Uterus (tissue), 4 donors: ENCODE measurements around the gene RAPGEF5. TPM values are rescaled to one million over a fixed set of nuclear protein-coding genes. Genes with fewer than 3 reads are reported as not detected.

Experiments
- DNase-seq, 2 donors: peaks; one replicate each; pipeline ENCODE4 v3.0.0-alpha.2; 2019 to 2020
- H3K27ac ChIP-seq, 2 donors: fragments of 200-600 bp; sonication (generic); 1 replicate in 1 of 2; 2 replicates in 1 of 2; pipeline ENCODE4 v1.5.1; 2016 to 2018
- H3K27me3 ChIP-seq, 2 donors: fragments of 200-600 bp; sonication (generic); one replicate each; pipeline ENCODE4 v1.5.1; 2018 to 2019; ENCODE audit warnings: control low read depth in 1 of 2
- H3K36me3 ChIP-seq, 2 donors: fragments of 200-600 bp; sonication (generic); one replicate each; pipeline ENCODE4 v1.5.1; 2019; ENCODE audit warnings: control low read depth in 1 of 2
- H3K4me1 ChIP-seq, 2 donors: fragments of 200-600 bp; sonication (generic); one replicate each; pipeline ENCODE4 v1.5.1; 2018 to 2019; ENCODE audit warnings: control low read depth in 1 of 2
- H3K4me3 ChIP-seq, 2 donors: fragments of 200-600 bp; sonication (generic); 1 replicate in 1 of 2; 2 replicates in 1 of 2; pipeline ENCODE4 v1.5.1; 2018 to 2019; ENCODE audit warnings: mild to moderate bottlenecking in 1 of 2
- H3K9me3 ChIP-seq, 2 donors: fragments of 200-600 bp; sonication (generic); one replicate each; pipeline ENCODE4 v1.5.1; 2019; ENCODE audit warnings: control low read depth in 1 of 2
- POLR2A ChIP-seq, 2 donors: fragments of 450-650 bp; IDR thresholded peaks; one replicate each; pipeline ENCODE4 v1.6.1; 2016; ENCODE audit warnings: antibody characterized with exemption in 2 of 2, mild to moderate bottlenecking in 1 of 2, moderate library complexity in 1 of 2
- intact Hi-C: fragments of 100-400 bp; cut with DNase I; formaldehyde crosslinking; loops from one replicate; pipeline ENCODE4 v1.15.1; 2023; ENCODE audit warnings: low total_unique reads
- total RNA-seq, 4 donors: library from RNA; depleted of rRNA in 3 of 4; stranded (reverse); fragments of >200 nt in 3 of 4; gene quantifications; one replicate each; pipeline versions ENCODE4 v1.1.0 to v1.2.4, GENCODE V29; 2014 to 2023
- TF ChIP-seq, protein P1 (sequence below), 4 experiments: fragments of 200-600 bp in 2 of 4; fragments of 450-650 bp in 2 of 4; sonication (generic) in 2 of 4; IDR thresholded peaks; one replicate each; pipeline ENCODE4 v1.5.1; 2016 to 2019; ENCODE audit warnings: antibody characterized with exemption in 4 of 4, mild to moderate bottlenecking in 2 of 4, moderate library complexity in 1 of 4
- donor health status: DM: yes; HTN: yes; CAD: no.

Gene RAPGEF5
- total RNA-seq, 4 donors from 2014 or later, result 44.7 to 124 (median 55.1) TPM

DNA sequence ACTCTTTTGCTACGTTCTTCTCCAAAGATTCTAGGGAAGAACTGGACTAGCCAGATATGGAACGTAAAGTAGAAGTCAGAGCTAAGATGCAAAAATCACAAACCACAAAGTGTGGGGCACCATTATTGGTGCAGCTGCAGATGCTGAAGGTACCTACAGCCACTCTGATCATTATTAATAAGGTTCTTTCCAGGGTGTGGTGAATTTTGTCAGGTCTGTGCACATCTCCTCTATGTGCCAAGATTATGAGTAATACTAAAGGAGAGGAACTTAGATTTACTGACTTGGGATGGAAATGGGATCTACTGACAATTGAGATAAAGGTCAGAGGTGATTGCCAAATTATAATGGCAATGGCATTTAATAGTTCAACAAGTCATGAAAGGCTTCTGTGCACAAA lies 148.2 kb downstream of the RAPGEF5 start:
- intact Hi-C loops, result no loop called here
- TF ChIP-seq, protein P1, sequence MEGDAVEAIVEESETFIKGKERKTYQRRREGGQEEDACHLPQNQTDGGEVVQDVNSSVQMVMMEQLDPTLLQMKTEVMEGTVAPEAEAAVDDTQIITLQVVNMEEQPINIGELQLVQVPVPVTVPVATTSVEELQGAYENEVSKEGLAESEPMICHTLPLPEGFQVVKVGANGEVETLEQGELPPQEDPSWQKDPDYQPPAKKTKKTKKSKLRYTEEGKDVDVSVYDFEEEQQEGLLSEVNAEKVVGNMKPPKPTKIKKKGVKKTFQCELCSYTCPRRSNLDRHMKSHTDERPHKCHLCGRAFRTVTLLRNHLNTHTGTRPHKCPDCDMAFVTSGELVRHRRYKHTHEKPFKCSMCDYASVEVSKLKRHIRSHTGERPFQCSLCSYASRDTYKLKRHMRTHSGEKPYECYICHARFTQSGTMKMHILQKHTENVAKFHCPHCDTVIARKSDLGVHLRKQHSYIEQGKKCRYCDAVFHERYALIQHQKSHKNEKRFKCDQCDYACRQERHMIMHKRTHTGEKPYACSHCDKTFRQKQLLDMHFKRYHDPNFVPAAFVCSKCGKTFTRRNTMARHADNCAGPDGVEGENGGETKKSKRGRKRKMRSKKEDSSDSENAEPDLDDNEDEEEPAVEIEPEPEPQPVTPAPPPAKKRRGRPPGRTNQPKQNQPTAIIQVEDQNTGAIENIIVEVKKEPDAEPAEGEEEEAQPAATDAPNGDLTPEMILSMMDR (IDR thresholded peaks at IDR 0.05), result no peak
- no peak for TF ChIP-seq POLR2A (IDR thresholded peaks at IDR 0.05)
- Histone ChIP-seq H3K27ac (peak overlapping the region in 1 of 2 donors; percentile 63), H3K4me1 (peaks cover 9 to 10% of the 10 kb centered on the region in 2 donors), H3K36me3 (no peaks in the 10 kb centered on the region), H3K4me3 (no peak overlapping the region), H3K9me3 (no peaks in the 10 kb centered on the region), H3K27me3 (no peaks in the 10 kb centered on the region)
- no peak for DNase-seq

DNA sequence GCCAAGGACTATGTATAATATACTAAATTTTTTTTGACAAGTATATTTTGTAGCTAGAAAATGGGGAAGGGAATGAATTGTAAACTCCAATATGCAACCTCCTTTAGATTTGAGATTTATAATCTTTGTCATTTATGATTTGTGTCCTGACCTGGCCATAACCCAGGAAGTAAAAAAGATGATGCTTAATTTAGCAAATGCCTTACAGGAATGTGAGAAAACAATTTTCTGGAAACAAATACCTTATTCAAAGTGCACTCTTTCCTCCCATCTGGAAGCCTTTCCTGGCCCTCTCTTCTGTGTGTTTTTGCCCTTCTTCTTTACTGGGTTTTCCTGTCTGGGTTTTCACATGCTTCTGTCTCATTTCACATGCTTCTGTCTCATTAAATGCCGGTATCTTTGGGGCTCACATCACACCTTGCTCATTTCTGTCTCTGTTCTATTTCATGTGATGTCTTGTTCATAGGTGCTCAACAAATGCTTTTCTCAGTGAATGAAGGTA lies 149.2 kb downstream of the RAPGEF5 start:
- Histone ChIP-seq H3K27me3 (no peaks in the 10 kb centered on the region), H3K27ac (peak overlapping the region; percentile 23 to 63), H3K36me3 (no peaks in the 10 kb centered on the region), H3K4me1 (peaks cover 9 to 10% of the 10 kb centered on the region in 2 donors), H3K9me3 (no peaks in the 10 kb centered on the region), H3K4me3 (no peak overlapping the region)
- intact Hi-C loops, result no loop called here
- no peak for TF ChIP-seq POLR2A (IDR thresholded peaks at IDR 0.05)
- TF ChIP-seq, protein P1 (IDR thresholded peaks at IDR 0.05), result no peak
- no peak for DNase-seq

DNA sequence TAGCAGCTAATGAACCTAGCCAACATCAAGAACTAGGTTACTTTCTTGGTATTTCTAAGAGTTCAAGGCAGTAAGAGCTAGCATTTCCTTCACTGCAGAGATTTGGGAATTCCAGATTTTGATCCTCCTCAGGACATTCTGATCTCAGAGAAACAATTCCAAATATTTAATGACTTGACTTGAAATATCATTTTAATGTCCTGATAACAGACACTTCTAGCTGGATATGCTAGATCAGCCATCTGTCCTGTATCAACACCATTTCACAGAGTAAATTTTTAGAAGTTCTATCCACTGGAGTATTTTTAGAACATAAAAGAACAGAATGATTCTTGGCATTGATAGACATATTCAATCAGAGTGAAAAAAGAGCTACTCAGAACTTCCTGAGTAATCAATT lies 151.3 kb downstream of the RAPGEF5 start:
- no peaks in the 10 kb centered on the region for H3K27me3 ChIP-seq
- H3K36me3 ChIP-seq, result no peaks in the 10 kb centered on the region
- TF ChIP-seq POLR2A (IDR thresholded peaks at IDR 0.05), result no peak
- TF ChIP-seq, protein P1 (IDR thresholded peaks at IDR 0.05), result no peak
- intact Hi-C loops, result no loop called here
- peaks cover 9 to 10% of the 10 kb centered on the region in 2 donors for H3K4me1 ChIP-seq
- no peak for DNase-seq
- H3K9me3 ChIP-seq, result no peaks in the 10 kb centered on the region
- no peak overlapping the region for H3K4me3 ChIP-seq
- H3K27ac ChIP-seq, result peak overlapping the region; percentile 19 to 48

DNA sequence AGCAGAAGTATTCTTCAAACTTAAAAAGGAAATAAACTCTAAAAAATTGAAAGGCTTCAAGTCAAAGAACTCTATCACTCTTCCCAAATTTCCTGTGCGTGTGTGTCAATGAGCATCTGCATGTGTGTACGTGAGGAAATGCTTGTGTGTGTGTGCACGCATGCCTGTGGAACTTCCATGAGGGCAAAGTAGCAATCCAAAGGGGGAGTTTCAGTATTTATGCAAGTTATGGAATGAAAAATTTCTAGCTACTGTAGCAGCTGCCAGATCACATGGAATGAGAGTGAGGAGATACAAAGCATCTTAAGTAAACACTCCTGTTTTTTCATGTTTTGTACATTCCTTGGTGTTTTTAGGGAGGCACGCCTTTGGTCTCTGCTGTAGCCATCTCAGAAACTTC lies 152.6 kb downstream of the RAPGEF5 start:
- Histone ChIP-seq H3K36me3 (no peaks in the 10 kb centered on the region), H3K27me3 (no peaks in the 10 kb centered on the region), H3K9me3 (no peaks in the 10 kb centered on the region), H3K27ac (peak overlapping the region; percentile 2 to 48), H3K4me3 (no peak overlapping the region), H3K4me1 (peaks cover 4 to 10% of the 10 kb centered on the region in 2 donors)
- no peak for TF ChIP-seq POLR2A (IDR thresholded peaks at IDR 0.05)
- TF ChIP-seq, protein P1 (IDR thresholded peaks at IDR 0.05), result no peak
- intact Hi-C loops, result no loop called here
- DNase-seq, result no peak

DNA sequence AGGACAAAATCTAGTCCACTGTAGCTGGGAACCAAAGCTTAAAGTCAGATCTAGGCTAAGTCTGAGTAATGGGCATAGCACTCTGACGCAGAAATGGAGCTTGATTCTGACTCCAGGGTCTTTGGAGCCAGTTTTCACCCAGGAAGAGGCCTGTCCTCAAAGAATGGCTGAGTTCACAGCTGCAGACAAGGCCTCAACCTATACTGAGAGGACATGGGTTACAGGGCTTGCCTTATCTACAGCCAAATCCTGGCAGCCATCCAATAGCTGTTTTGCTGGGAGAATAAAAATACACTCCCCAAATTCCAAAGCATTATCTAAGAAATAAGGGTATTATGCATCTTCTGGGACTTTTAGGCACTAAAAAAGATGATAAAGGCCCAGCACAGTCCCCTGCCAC lies 154.8 kb downstream of the RAPGEF5 start:
- TF ChIP-seq, protein P1 (IDR thresholded peaks at IDR 0.05), result no peak
- TF ChIP-seq POLR2A (IDR thresholded peaks at IDR 0.05), result no peak
- Histone ChIP-seq H3K4me3 (no peak overlapping the region), H3K9me3 (no peaks in the 10 kb centered on the region), H3K27ac (peak overlapping the region in 1 of 2 donors; percentile 10), H3K36me3 (no peaks in the 10 kb centered on the region), H3K4me1 (peaks cover 0 to 10% of the 10 kb centered on the region in 2 donors), H3K27me3 (no peaks in the 10 kb centered on the region)
- intact Hi-C loops, result no loop called here
- DNase-seq, result no peak
